ENCODE measurements around the gene TMEM131.
"Not testable (repeated sequence)": the region's sequence is repeated elsewhere in the genome, so short reads cannot be mapped to it uniquely, and the experiment has no call there.

The TMEM131 gene

GRCh38 chr2:97910403-97911205, 85.1 kb downstream of the TMEM131 start:
- no peak for DNase-seq

DNA sequence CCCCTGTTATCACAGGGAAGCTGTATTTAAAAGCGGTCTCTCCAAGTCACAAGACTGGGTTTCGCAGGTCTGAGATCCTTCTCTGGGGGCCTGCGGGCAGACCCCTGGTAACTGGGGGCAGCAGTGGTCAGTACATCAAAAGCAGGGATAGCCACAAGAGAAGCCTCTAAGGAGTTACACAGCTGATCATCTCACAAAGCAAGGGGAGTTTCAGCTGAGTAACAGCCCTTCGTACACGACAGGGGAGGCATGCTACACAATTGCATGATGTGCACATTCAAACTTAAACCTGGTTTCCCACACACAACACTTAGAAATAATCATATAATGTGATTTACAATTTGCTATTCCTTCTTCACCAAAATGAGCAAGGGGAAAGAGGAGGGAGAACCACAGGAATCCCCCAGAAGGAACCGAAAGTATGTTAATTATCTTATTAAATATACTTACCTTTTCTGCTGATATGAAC, 87.5 kb downstream of the TMEM131 start:
- DNase-seq = no peak

- DNase-seq = no peak
Observed at GRCh38 chr2:97907369-97908100, 88.2 kb downstream of the TMEM131 start.

GRCh38 chr2:97906307-97906706, 89.4 kb downstream of the TMEM131 start:
- no peak for DNase-seq

GRCh38 chr2:97905294-97905693, 90.5 kb downstream of the TMEM131 start:
- DNase-seq = no peak

GRCh38 chr2:97901862-97902261, 93.9 kb downstream of the TMEM131 start:
- no peak for DNase-seq

DNA sequence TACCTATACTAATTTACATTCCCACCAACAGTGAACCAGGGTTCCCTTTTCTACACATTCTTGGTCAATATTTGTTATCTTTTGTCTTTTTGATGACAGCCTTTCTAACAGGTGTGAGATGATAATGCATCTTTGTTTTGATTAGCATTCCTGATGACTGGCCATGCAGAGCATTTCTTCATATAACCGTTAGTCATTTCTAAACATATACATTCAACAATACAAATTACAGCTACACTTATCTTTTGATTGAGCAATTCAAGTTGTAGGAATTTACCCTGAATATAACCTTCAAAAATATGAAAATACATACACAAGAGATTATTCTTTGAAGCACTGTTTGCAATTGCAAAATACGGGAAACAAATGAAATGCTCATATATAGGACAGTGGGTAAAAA, 94.9 kb downstream of the TMEM131 start:
- no peak for DNase-seq

DNA sequence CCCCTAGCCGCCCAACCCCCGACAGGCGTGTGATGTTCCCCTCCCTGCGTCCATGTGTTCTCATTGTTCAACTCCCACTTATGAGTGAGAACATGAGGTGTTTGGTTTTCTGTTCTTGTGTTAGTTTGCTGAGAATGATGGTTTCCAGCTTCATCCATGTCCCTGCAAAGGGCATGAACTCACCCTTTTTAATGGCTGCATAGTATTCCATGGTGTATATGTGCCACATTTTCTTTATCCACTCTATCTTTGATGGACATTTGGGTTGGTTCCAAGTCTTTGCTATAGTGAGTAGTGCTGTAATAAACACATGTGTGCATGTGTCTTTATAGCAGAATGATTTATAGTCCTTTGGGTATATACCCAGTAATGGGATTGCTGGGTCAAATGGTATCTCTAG, 102.7 kb downstream of the TMEM131 start:
- not testable (repeated sequence) for DNase-seq

- DNase-seq = no peak
Observed at GRCh38 chr2:97891611-97892010, 104.1 kb downstream of the TMEM131 start.

DNA sequence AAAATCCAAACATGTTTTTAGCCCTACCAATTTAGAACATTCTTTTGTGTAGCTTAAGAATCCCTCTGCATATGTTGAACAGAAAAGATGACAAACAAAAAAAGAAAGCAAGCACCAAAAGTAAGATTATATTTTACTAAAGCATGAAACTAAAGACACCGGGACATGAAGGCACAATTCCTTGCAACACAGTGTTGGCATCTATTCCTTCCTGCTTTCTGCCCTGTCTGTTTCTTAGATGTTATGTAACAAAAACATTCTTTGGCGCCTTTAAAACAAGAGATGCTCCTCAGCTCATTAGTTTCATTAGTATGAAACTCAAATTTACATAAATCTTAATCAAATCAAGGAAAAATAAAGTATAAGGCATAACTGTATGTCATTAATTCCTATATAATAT, 106.6 kb downstream of the TMEM131 start:
- DNase-seq = no peak

- no peak for DNase-seq
Observed at GRCh38 chr2:97885841-97886240, 109.9 kb downstream of the TMEM131 start.

DNA sequence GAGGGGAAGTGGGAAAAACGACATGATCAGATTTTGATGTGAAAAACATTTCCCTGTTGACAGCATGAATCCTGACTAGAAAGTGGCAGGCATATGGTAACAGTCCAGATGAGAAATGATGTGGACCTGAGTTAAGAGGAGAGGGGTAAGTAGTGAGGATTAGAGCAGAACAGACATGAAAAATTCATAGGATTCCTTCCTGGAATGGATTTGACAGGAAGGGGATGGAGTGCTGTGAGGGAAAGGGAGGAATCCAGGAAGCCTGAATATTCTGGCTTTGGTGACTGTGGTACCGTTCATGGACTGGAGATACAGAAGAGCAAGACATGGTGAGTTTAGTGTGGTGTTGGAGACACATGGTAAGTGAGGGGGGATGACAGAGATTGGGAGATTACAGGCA, 115.4 kb downstream of the TMEM131 start:
- no peak for DNase-seq

DNA sequence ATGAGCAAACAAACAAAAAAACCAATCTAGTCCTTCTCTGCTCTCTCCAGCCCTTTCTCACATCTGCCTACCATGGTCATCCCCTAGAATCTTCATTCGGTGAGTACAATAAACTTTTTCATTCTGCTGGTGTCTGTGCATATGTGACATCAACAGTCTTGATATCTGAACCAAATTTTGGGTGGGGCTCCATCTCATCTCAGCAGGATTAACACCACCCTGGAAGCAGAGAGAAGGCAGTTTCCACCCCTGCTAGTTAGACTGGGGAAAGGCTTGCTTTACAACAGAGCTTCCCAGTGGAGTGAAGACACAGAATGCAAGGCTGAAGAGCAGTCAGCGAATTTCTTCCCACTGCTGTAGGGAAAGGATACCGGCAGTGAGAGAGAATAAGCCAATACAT, 116.9 kb downstream of the TMEM131 start:
- DNase-seq = no peak

GRCh38 chr2:97878317-97878716, 117.4 kb downstream of the TMEM131 start:
- DNase-seq = not testable (repeated sequence)

DNA sequence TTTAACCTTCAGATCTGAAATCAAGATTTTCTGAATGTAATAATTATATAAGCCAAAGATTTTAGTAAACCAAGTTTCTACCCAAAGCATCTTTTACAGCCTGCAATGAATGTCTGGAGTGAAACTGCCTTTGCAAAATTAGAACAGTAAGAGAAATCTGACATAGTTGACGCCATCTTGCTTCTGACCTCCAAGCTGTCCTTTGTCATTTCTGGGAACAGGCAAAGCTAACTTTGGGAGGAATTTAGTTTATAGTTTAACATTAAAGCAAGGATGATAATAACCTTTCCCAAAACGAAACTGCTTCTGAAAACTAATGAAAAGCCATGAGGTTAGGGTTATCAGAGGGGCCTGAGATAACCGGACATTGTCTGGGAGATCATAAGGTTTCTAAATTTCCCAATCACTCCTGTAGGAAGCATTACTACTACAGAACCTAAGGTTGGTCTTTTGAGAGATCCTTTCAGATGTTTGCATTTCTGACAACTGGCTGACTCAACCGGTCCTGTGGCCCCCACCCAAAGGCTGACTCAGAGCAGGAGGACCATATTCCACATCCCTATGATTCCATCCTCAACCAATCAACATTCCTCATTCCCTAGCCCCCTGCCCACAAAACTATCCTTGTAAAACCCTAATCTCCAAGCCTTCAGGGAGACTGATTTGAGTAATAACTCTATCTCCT, 124.5 kb downstream of the TMEM131 start:
- DNase-seq = no peak

- DNase-seq = peak; percentile 48
Observed at GRCh38 chr2:97870396-97870843, 125.3 kb downstream of the TMEM131 start.

DNA sequence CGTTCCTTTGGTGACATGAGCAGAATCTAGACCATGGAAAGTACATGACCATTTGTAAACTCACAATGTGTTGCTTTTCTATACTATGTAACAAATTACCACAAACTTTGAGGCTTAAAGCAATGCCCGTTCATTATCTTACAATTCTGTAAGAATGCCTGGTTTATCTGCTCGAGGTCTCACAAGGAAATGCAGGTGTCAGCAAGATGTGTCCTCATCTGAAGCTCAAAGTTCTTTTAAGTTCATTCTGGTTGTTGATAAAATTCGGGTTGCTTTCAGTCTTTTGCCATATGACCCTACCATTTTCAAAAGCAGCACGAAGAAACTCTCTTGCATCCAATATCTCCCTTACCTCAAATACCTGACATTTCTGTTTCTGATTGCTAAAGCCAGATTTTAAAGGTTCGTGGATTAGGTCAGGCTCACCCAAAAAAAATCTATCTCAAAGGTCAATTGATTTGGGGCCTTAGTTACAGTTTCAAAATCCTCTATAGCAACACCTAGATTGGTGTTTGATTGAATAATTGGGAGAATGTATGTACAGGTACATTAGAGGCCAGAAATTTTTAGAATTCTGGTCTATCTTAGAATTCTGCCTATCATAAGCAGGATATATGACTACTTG, 125.9 kb downstream of the TMEM131 start:
- no peak for DNase-seq

DNA sequence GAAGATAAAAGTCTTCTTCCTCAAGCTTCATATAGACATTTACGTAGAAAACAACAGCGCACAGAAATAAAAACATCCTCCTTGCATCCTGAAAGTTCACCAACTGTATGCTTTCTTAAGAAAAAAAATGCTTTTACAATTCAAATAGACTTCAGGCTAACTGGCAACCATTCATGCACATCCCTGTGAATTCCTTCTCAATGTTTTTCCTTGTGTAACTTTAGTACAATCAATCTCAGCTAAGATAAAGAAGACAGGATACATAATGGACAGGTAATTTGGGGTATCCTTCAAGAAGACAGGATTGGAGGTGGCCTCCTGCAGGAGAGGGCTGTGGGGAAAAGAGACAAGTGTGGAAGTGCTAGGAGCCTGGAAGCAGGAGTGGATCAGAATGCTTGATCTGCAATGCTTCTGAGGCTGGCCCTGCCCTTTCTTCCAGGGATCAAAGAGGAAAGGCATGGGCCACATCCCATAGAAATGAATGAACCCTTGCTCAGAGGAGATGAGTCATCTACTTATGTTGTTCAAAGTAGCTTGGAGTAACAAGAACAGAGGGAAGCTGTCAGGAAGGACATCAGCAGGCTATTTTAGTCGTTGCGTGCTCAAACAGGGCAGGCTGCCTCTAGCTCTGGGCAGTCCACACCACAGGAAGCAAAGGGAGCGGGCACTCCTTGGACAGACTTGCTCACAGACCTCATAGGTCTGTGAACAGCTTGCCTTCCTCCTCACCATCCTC, 126.6 kb downstream of the TMEM131 start:
- DNase-seq = no peak

GRCh38 chr2:97863829-97864228, 131.9 kb downstream of the TMEM131 start:
- DNase-seq = no peak

DNA sequence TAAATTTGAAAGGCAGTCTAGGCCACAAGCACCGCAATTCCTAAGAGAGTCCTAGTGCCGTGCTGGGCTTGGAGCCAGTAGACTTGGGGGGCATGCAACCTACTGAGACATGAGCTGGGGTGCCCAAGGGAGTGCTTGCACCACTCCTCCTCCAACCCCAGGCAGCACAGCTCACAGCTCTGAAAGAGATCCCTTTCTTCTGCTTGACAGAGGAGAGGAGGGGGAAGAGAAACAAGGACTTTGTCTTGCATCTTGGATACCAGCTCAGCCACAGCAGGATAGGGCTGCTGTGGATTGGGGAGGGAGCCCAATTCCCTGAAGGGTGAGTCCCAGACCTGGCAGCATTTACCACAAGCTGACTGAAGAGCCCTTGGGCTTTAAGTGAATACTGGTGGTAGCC, 134.6 kb downstream of the TMEM131 start:
- DNase-seq = no peak

GRCh38 chr2:97858442-97858841, 137.3 kb downstream of the TMEM131 start:
- no peak for DNase-seq

GRCh38 chr2:97857553-97857952, 138.2 kb downstream of the TMEM131 start:
- no peak for DNase-seq

Data from CD4-positive, alpha-beta T cell treated with Interleukin-4 for 4 hours (primary cell).